MM.1S (cell line): ENCODE data around the gene CBL.

ENCODE experiments used
- DNase-seq: peaks from one replicate; pipeline ENCODE4 v3.0.0-alpha.2; 2015
- H2AFZ ChIP-seq: fragments of 300-600 bp; sonication (generic); 2 replicates; pipeline ENCODE4 v1.6.0; 2016; ENCODE audit warnings: antibody characterized with exemption, low read length
- H3F3A ChIP-seq: fragments of 300-600 bp; sonication (generic); 2 replicates; pipeline ENCODE4 v1.6.1; 2016; ENCODE audit warnings: mild to moderate bottlenecking, antibody characterized with exemption, low read length, moderate library complexity, mixed read lengths; ENCODE audit not compliant: insufficient read depth
- H3K27ac ChIP-seq: fragments of 300-600 bp; sonication (generic); 2 replicates; pipeline ENCODE4 v1.5.1; 2016; ENCODE audit warnings: mild to moderate bottlenecking, low read length
- H3K27me3 ChIP-seq: fragments of 300-600 bp; sonication (generic); replicated peaks from 2 replicates; pipeline ENCODE4 v1.6.0; 2016; ENCODE audit warnings: low read length; ENCODE audit not compliant: insufficient read depth
- H3K36me3 ChIP-seq: fragments of 300-600 bp; sonication (generic); replicated peaks from 2 replicates; pipeline ENCODE4 v1.6.1; 2016; ENCODE audit warnings: mild to moderate bottlenecking, low read length, mixed read lengths; ENCODE audit not compliant: insufficient read depth
- H3K4me1 ChIP-seq: fragments of 300-600 bp; sonication (generic); 2 replicates; pipeline ENCODE4 v1.6.1; 2016; ENCODE audit warnings: low read length, mixed read lengths
- H3K4me2 ChIP-seq: fragments of 300-600 bp; sonication (generic); 2 replicates; pipeline ENCODE4 v1.6.0; 2016; ENCODE audit warnings: low read depth, low read length
- H3K4me3 ChIP-seq: fragments of 300-600 bp; sonication (generic); 2 replicates; pipeline ENCODE4 v1.5.1; 2016; ENCODE audit warnings: low read length, mixed read lengths
- H3K79me2 ChIP-seq: fragments of 300-600 bp; sonication (generic); 2 replicates; pipeline ENCODE4 v1.6.1; 2016; ENCODE audit warnings: mixed run types, low read length, mixed read lengths
- H3K9ac ChIP-seq: fragments of 300-600 bp; sonication (generic); 2 replicates; pipeline ENCODE4 v1.6.1; 2016; ENCODE audit warnings: low read length, mixed read lengths
- H3K9me2 ChIP-seq: fragments of 300-600 bp; sonication (generic); replicated peaks from 2 replicates; pipeline ENCODE4 v1.6.1; 2016; ENCODE audit warnings: mild to moderate bottlenecking, low read length, mixed read lengths; ENCODE audit not compliant: insufficient read depth
- H3K9me3 ChIP-seq: fragments of 300-600 bp; sonication (generic); replicated peaks from 2 replicates; pipeline ENCODE4 v1.6.1; 2016; ENCODE audit warnings: mild to moderate bottlenecking, low read length, mixed read lengths; ENCODE audit not compliant: insufficient read depth
- H4K20me1 ChIP-seq: fragments of 300-600 bp; sonication (generic); 2 replicates; pipeline ENCODE4 v1.6.1; 2016; ENCODE audit warnings: mild to moderate bottlenecking, low read length, moderate library complexity, mixed read lengths; ENCODE audit not compliant: insufficient read depth
- CTCF ChIP-seq: fragments of 300-600 bp; sonication (generic); IDR thresholded peaks from 2 replicates; pipeline ENCODE4 v1.5.1; 2016; ENCODE audit warnings: antibody characterized with exemption, low read length, mixed read lengths
- EZH2 ChIP-seq: fragments of 300-600 bp; sonication (generic); optimal IDR thresholded peaks from 2 replicates; pipeline ENCODE3; 2017; ENCODE audit warnings: low read depth, mild to moderate bottlenecking, antibody characterized with exemption, low read length, mixed read lengths
- EZH2phosphoT487 ChIP-seq: fragments of 300-600 bp; sonication (generic); IDR thresholded peaks from 2 replicates; pipeline ENCODE4 v1.6.1; 2018; ENCODE audit warnings: antibody characterized with exemption, low read length

The CBL gene

GRCh38 chr11:119249671-119250010 is 43.5 kb downstream of the CBL start:
- H3K36me3 ChIP-seq = no peaks in the 10 kb centered on the region
- H3K4me1 ChIP-seq = peaks cover 28% of the 10 kb centered on the region
- H3K4me3 ChIP-seq = no peak overlapping the region
- H3K9me2 ChIP-seq = no peaks in the 10 kb centered on the region
- H3K9me3 ChIP-seq = no peaks in the 10 kb centered on the region
- H3K79me2 ChIP-seq = peaks cover 36% of the 10 kb centered on the region
- H3K4me2 ChIP-seq = no peak overlapping the region; the same call in 1 of the 2 replicates
- TF ChIP-seq EZH2phosphoT487 (no peak), EZH2 (no peak)
- H3K27me3 ChIP-seq = no peaks in the 10 kb centered on the region
- H4K20me1 ChIP-seq = no peaks in the 10 kb centered on the region
- H3K27ac ChIP-seq = no peak overlapping the region
- no peak for DNase-seq
- H2AFZ ChIP-seq = no peak overlapping the region
- H3F3A ChIP-seq = peaks cover 20% of the 10 kb centered on the region
- no peak overlapping the region for H3K9ac ChIP-seq

- H3K36me3 ChIP-seq = no peaks in the 10 kb centered on the region
- H3K4me1 ChIP-seq = peaks cover 28% of the 10 kb centered on the region
- H3K27ac ChIP-seq = no peak overlapping the region
- H3K79me2 ChIP-seq = peaks cover 39% of the 10 kb centered on the region
- H3F3A ChIP-seq = peaks cover 20% of the 10 kb centered on the region
- H3K4me3 ChIP-seq = no peak overlapping the region
- no peak overlapping the region for H3K4me2 ChIP-seq
- H3K9me2 ChIP-seq = no peaks in the 10 kb centered on the region
- TF ChIP-seq CTCF (no peak), EZH2phosphoT487 (no peak)
- no peaks in the 10 kb centered on the region for H3K27me3 ChIP-seq
- H4K20me1 ChIP-seq = no peaks in the 10 kb centered on the region
- DNase-seq = no peak
- H2AFZ ChIP-seq = no peak overlapping the region
- H3K9ac ChIP-seq = no peak overlapping the region
- no peaks in the 10 kb centered on the region for H3K9me3 ChIP-seq
These were observed 45.0 kb downstream of the CBL start for GRCh38 chr11:119251114-119251513.

GRCh38 chr11:119254239-119254638 is 48.1 kb downstream of the CBL start:
- peaks cover 59% of the 10 kb centered on the region for H3K79me2 ChIP-seq
- H3K4me2 ChIP-seq = no peak overlapping the region
- peaks cover 16% of the 10 kb centered on the region for H3K4me1 ChIP-seq
- H3K36me3 ChIP-seq = no peaks in the 10 kb centered on the region
- H3K9ac ChIP-seq = no peak overlapping the region
- TF ChIP-seq EZH2 (no peak), CTCF (no peak), EZH2phosphoT487 (no peak)
- H3F3A ChIP-seq = peaks cover 4% of the 10 kb centered on the region
- H3K4me3 ChIP-seq = no peak overlapping the region
- H2AFZ ChIP-seq = no peak overlapping the region
- H3K27me3 ChIP-seq = no peaks in the 10 kb centered on the region
- H3K27ac ChIP-seq = no peak overlapping the region
- DNase-seq = no peak
- H4K20me1 ChIP-seq = no peaks in the 10 kb centered on the region
- no peaks in the 10 kb centered on the region for H3K9me2 ChIP-seq
- no peaks in the 10 kb centered on the region for H3K9me3 ChIP-seq

GRCh38 chr11:119258180-119258579 is 52.0 kb downstream of the CBL start:
- Histone ChIP-seq H3K27ac (no peak overlapping the region), H3K4me1 (peaks cover 32% of the 10 kb centered on the region), H3K9me3 (no peaks in the 10 kb centered on the region), H3K9ac (no peak overlapping the region), H3K9me2 (no peaks in the 10 kb centered on the region), H3K79me2 (peaks cover 74% of the 10 kb centered on the region), H3F3A (peaks cover 8% of the 10 kb centered on the region), H3K4me2 (no peak overlapping the region), H4K20me1 (no peaks in the 10 kb centered on the region), H3K36me3 (no peaks in the 10 kb centered on the region), H3K4me3 (no peak overlapping the region), H2AFZ (no peak overlapping the region), H3K27me3 (no peaks in the 10 kb centered on the region)
- DNase-seq = no peak
- no peak for TF ChIP-seq EZH2
- no peak for TF ChIP-seq CTCF
- TF ChIP-seq EZH2phosphoT487 = no peak
